GM21367 (cell line): ENCODE measurements around the gene EMC10.
"Not testable (repeated sequence)": the region's sequence is repeated elsewhere in the genome, so short reads cannot be mapped to it uniquely, and the experiment has no call there.

Source experiments
- ATAC-seq: cut with Tn5 transposase; IDR thresholded peaks from one replicate; pipeline ENCODE4 v1.9.1; 2021; ENCODE audit not compliant: unreplicated experiment

The EMC10 gene

GRCh38 chr19:50476224-50476906 lies at the start of gene EMC10, which contains the start of gene GARIN5A:
TSS of gene EMC10 (plus strand) at chr19:50476507. CDS start at chr19:50476545, 38 bp downstream.
TSS of gene GARIN5A (minus strand) at chr19:50476848. CDS start at chr19:50476388, 460 bp downstream.
- peak; percentile 57 for ATAC-seq

- ATAC-seq, result no peak
These were observed 48.9 kb upstream of the EMC10 start for GRCh38 chr19:50427318-50427925.

- ATAC-seq, result no peak
These were observed 48.3 kb upstream of the EMC10 start for GRCh38 chr19:50427997-50428425.

DNA sequence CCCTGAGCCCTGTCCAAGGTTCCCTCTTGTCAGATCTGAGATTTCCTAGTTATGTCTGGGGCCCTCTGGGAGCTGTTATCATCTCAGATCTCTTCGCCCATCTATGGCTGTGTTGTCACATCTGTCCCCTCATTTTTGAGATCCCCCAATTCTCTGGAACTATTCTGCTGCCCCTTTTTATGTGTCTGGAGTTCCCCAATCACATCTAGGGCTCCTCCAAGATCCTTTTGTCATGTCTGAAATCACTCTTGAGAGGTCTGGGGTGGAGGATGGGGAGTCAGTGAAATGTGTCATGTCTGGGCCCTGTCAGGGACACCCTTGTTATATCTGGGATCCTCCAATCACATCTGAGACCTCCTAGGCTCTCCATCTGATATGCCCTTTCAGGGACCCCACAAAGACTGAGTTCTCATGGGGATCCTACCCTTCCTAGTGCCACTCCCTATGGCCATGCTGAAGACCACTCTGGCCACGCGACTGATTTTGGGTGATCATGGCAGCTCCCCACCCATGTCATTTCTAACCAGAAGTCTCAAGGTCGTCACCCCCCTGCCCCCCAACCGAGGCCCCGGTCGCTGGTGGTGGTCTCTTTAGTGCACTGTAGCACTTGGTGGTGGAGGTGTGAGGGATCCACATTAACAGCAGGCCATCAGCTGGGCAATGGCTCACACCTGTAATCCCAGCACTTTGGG lies 47.4 kb upstream of the EMC10 start:
- ATAC-seq, result no peak

GRCh38 chr19:50430888-50431342 lies 45.4 kb upstream of the EMC10 start:
- ATAC-seq, result no peak

DNA sequence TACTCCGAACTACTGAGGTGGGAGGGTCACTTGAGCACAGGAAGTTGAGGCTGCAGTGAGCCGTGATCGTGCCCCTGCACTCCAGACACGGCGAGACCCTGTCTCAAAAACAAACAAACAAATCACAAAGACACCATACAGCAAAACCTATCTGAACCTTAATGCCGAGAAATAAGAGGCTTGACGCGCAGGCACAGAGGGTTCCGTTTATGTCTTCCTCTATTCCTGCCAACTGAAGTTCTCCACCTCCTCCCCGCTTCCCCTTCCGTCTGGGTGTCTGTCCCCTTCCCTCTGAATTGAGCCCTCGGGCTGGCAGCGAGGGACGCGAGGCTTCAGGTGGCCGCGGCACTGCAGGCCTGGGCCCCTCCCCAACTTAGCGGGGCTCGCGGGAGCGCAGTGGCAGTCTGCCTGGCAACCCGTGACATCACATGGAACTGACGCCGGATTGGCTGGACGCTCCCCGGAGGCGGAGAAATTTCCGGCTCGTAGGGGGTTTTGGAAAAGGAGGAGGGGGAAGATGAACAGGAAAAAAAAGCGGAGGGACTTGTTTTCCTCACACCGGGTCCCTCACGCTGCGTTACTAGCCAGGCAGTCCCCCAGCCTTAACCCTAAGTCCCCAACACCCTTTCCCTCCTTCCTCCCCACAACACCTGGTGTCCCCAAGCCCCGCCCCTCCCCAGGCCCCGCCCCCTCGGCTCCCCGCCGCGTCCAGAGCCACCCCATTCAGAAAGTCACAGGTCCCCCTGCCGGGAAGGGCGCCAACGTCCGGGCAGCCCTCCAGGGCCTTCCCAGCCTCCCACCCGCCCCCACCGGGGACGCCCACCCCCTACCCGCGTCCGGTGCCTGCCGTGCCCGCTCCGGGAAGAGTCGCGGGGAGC lies 44.7 kb upstream of the EMC10 start:
- peak; percentile 51 for ATAC-seq

DNA sequence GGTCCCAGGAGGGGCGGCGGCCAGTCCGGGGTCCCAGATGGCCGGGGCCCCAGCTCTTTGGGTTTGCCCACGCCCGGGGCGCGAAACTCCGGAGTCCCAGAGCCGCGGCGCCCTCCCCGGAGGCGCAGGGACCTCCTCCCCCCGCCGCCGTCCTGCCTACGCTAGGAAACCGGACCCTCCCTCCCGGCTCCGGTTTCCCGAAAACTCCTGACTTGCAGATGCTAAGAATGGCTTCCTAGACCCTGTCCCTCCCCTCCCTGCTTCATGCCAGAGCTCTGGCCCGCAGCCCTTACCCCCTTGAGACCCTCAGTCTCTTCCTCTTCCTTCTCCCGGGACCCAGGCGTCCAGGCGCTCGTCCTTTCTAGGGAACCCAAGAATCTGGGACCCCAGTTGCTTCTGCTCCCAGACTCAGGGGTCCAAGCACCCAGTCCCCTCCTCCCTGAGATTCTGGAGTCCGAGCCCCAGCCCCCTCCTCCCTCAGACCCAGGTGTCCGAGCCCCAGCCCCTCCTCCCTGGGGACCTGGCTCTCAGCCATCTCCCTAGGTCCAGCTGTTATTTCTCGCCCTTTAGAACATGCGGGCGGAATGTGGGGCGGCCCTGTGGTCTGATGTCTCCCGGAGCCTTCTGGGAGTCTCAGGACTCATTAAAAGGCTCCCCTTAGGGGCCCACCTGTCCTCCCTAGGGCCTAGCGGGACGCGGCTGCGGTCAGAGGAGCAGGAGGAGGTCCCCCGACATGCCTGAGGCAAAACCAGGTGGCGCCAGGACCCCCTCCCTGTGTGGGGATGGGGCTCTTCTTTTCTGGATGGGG lies 43.9 kb upstream of the EMC10 start, which contains the start of gene MYBPC2:
Gene MYBPC2 (plus strand): TSS at position 672 of the 808 bp plus-strand sequence. CDS start 62 bp downstream, at position 734.
- no peak for ATAC-seq

GRCh38 chr19:50433201-50434180 lies 42.8 kb upstream of the EMC10 start:
- ATAC-seq, result no peak

DNA sequence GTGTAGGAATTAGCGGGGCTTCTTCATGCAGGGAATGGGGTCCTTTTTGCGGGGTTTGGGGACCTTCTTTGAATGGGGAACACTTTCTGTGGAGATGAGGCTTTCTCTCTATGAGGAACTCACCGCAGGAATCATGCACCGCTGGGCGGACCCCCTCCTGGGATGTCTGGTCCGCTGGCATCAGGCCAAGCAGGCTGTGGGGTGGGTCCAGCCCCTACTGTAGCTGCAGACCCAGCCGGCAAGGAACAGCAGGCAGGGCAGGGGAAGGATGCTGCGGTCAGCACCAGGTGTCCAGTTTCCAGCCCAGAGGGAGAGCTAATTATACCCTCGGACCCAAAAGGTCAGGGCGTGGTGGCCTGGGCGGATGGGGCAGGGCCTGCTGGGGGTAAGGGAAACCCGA lies 41.8 kb upstream of the EMC10 start:
- no peak for ATAC-seq

- ATAC-seq, result no peak
These were observed 41.1 kb upstream of the EMC10 start for GRCh38 chr19:50435221-50435620.

DNA sequence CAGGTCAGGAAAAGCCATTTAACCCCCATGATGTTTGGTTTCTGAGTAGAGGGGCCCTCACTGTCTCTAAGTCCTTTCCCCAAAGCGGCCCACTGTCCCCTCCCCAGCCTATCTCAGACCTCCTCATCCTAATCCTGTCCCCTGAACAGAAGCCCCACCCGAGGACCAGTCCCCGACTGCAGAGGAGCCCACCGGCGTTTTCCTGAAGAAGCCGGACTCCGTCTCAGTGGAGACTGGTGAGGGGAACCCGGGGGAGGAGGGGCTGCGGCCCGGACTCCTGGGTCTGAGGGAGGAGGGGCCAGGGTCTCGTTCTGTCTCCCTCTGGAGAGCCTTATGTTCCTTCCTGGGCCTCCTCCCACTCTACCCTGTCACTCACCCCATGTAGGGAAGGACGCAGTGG lies 40.7 kb upstream of the EMC10 start:
- ATAC-seq, result no peak

DNA sequence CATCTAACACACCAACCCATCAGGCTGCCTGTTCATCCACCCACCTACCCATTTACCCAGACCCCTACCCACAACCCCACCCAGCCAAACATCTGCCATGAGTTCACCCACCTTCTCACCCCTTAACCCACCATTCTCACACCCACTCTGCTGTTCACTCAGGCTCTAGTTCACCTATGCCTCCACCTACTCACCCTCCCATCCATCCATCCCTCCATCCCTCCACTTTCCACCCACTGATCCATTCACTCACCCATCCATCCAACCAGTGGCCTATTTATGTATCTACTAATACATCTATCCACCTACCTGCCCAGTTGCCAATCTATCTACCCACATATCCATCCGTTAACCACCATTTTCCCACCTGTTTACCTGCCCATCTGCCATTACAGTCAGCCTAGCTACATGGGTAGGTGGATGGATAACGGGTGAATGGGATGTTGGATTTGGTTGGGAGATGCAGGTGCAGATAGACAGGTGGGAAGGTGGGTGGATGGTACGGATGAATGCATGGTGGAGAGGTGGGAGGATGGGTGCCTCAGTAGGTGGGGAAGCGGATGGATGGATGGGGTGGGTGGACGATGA lies 38.4 kb upstream of the EMC10 start:
- ATAC-seq, result no peak

DNA sequence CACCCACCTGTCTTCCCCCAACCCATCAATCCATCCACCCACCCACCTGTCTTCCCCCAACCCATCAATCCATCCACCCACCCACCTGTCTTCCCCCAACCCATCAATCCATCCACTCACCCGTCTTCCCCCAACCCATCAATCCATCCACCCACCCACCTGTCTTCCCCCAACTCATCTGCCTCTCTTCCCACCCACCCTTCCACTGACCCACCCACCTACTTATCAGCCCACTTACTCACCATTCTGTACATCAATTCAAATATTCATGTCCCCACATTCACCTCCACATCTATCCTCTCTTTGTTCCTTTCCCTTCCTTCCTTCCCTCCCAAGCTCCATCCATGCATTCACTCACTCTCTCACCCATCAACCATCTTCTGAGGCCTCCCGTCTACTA lies 37.2 kb upstream of the EMC10 start:
- not testable (repeated sequence) for ATAC-seq

GRCh38 chr19:50444059-50444458 lies 32.2 kb upstream of the EMC10 start:
- no peak for ATAC-seq

DNA sequence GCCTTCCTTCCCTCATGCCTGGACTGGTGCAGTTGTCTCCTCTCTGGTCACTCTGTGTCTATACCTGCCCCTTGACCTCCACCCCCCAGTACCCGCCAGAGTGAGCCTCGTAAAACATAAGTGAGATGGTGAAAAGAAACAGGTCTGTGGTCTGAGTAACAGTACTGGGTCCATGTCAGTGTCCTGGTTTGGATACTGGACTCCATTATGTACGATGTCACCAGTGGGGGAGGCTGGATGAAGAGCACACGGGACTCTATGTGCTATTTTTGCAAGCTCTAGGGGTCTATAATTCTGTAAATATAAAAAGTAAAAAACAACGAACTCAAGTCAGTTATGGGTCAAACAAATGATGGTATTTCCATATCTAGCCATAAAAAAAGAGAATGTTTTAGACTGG lies 29.3 kb upstream of the EMC10 start:
- ATAC-seq, result no peak

GRCh38 chr19:50447750-50448149 lies 28.6 kb upstream of the EMC10 start:
- no peak for ATAC-seq

DNA sequence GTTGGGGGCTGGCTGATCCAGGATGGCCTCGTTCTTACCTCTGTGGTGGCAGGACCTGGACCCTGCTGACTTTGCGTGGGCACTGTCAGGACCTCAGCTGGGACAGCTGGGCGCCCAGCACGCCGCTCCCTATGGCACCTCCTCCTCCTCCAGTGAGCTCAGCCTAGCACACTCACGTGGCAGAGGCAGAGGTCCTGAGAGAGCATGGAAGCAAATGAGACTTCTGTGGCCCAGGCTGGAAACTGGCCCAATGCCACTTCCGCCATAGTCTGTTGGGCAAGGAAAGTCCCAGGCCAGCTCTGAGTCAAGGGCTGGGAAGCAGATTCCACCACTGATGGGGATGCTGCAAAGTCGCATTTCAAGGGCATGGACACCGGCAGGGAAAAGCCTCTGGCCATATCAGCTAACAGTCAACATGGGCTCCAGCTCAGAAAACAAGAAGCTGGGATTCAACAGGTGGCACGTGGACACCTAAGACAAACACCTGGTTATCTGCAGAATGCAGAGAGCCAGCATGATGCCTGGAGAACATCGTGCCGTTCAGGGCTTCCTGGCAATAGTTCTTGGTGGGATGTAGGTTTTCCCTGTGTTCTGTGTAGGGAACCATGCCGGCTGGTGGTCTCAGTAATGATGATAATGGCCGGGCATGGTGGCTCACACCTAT lies 26.9 kb upstream of the EMC10 start:
- ATAC-seq, result no peak
